ENCODE data around the gene LY6G6D.

Gene LY6G6D

DNA sequence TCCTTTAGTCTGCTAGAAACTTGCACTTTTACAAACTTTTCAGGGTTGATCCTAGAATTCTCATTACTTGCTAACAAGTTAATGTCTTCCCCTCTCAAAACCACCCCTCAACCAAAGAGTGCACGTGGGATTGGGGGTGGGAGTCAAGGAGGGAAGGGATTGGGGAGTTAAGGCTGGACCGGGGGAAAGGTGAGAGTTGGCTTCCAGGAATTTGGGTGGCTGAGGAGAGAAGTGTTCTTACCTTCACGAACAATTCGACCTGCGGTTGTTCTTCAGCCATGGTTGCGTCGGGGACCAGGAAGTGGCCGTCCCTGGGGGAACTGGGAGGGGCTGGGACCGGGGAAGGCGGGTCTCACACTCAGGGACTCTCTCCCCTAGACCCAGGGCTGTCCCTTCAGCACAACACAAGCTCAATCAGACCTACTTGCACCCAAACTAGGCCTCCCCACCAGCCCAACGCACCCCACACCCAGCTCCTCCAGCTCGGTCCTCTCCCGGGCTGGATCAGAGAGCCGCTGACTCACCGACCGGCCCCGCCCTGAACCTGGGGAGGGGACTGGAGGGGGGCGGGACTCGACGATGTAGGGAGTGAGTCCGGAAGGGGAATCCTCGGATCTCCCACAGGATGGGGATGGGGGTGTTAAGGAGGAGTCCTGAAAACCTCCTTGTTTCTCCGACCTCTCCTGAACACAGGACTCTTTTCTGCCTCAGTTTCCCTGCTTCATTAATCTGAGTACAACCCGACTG is 21.0 kb downstream of the LY6G6D start, which contains the start of gene CLIC1:
Gene CLIC1 (minus strand): TSS at position 510 of the 747 bp plus-strand sequence. CDS start 230 bp downstream, at position 280.
- peak in 2 of 3 experiments; percentile 63 to 87 for DNase-seq (ENCODE audit: low read depth in 3 of 3)

DNA sequence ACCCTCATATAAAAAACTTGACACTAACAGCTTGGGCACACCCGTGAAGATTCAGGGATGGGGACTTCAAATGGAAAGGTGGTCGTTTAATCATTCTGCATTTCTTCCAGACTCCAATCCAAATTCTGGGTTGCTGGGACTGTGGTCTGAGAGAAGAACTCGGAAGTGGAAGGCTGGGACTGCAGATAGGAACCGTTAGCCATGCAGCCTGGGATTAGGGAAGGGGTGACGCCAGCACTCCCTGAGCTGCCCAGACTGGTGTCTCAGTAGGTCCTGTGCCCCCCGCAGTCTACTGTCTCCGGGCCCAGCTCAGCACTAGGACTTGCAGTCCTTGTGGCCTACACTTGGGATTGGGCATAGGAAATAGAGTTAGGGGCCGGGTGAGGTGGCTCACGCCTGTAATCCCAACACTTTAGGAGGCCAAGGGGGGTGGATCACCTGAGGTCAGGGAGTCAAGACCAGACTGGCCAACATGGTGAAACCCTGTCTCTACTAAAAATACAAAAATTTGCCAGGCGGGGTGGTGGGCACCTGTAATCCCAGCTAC is 21.7 kb downstream of the LY6G6D start:
- DNase-seq (ENCODE audit: low read depth in 3 of 3): no peak

DNA sequence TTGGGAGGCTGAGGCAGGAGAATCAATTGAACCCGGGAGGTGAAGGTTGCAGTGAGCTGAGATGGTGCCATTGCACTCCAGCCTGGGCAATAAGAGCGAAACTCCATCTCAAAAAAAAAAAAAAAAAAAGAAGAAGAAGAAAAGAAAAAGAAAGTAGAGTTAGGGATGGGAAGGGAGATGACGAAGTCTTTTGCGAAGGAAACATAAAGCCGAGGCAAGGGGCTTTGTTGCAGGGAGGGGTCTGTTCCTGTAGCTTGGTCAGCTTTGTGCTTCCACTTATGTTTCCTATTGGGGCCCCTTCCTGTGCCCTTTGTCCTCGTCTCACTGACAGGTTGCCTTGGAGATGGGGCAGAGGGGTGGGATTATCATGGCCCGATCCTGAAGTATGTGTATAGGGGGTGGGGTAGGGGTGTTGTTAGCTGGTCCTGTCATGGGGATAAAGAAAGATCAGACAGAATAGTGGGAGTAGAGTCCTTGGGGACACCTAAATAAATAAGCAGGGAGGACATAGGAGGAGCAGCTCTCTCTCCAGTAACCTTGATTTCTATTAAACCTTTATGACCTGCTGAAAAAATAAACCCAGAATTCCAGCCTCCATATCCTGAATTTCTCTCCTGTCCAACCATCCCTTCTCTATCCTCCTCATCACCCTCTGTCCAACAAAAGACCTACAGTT is 22.3 kb downstream of the LY6G6D start:
- DNase-seq (ENCODE audit: low read depth in 3 of 3): no peak

GRCh38 chr6:31737991-31738979 is 23.1 kb downstream of the LY6G6D start:
- DNase-seq (ENCODE audit: low read depth in 3 of 3): peak in 1 of 3 experiments; percentile 63

- peak; percentile 91 to 98 (median 93) for DNase-seq (ENCODE audit: low read depth in 3 of 3)
These were observed 24.7 kb downstream of the LY6G6D start, which contains the start of gene MSH5 for GRCh38 chr6:31739639-31740396. TSS of gene MSH5 (plus strand) at chr6:31740005. CDS start at chr6:31740467, 462 bp downstream.

DNA sequence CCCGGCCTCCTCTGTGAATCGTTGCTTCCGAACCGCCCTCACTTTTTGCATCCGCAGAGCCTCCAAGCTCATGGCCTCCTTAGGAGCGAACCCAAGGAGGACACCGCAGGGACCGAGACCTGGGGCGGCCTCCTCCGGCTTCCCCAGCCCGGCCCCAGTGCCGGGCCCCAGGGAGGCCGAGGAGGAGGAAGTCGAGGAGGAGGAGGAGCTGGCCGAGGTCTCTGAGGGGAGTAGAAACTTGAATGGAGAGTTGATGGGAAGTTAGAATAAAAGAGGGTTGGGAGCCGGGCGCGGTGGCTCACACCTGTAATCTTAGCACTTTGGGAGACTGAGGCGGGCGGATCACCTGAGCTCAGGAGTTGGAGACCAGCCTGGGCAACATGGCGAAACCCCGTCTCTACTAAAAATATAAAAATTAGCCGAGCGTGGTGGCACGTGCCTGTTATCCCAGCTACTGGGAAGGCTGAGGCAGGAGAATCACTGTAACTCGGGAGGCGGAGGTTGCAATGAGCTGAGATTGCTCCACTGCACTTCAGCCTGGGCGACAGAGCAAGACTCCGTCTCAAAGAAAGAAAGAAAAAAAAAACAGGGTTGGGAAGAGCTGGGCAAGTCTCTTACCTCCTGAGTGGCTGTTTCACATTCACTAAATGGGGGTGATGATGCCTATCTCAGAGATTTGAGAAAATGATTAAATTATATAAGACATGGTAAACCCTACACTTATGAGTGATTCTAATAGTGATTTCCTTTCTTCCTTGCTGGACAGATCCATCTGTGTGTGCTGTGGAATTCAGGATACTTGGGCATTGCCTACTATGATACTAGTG is 25.5 kb downstream of the LY6G6D start:
- DNase-seq (ENCODE audit: low read depth in 3 of 3): no peak

DNA sequence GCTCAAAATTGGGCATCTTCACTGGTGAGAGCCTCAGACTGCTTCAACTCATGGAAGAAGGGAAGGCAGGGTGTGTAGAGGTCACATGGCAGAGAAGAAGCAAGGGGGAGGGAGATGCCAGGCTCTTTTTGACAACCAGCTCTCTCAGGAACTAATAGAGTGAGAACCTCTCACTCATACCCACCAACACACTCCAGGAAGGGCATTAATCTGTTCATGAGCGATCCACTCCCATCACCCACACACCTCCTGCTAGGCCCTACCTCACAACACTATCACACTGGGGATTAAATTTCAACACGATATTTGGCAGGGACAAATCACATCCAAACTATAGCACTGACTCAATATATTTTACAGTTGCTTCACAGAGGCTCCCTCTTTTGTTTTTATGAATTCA is 26.7 kb downstream of the LY6G6D start:
- DNase-seq (ENCODE audit: low read depth in 3 of 3): no peak

GRCh38 chr6:31742894-31743293 is 27.7 kb downstream of the LY6G6D start:
- no peak for DNase-seq (ENCODE audit: low read depth in 3 of 3)

GRCh38 chr6:31744422-31744821 is 29.3 kb downstream of the LY6G6D start:
- no peak for DNase-seq (ENCODE audit: low read depth in 3 of 3)

DNA sequence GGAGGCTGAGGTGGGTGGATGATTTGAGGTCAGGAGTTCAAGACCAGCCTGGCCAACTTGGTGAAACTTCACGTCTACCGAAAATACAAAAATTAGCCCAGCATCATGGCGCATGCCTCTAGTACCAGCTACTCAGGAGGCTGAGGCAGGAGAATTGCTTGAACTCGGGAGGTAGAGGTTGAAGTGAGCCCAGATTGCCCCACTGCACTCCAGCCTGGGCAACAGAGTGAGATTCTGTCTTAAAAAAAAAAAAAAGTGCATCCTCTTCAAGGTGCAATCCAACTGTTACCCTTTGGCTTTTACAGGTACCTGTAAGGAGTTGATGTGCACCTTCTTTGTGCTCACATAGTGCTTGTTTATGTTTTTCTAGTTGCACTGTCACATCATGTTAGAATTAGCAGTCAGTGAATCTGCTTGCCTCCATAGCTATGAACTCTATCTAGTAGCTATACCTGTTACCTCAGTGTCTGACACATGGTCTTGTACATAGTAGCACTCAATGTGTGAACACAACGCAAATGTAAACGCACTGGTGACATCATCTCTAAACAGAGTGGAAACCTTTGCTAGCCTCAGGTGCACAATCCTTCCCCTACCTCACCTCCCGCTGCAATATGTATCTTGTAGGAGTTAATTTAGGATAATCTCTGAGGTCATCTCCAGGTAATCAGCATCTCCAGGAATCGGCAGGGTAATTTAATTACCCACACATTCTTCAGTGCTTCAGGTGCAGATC is 34.3 kb downstream of the LY6G6D start:
- no peak for DNase-seq (ENCODE audit: low read depth in 3 of 3)

DNA sequence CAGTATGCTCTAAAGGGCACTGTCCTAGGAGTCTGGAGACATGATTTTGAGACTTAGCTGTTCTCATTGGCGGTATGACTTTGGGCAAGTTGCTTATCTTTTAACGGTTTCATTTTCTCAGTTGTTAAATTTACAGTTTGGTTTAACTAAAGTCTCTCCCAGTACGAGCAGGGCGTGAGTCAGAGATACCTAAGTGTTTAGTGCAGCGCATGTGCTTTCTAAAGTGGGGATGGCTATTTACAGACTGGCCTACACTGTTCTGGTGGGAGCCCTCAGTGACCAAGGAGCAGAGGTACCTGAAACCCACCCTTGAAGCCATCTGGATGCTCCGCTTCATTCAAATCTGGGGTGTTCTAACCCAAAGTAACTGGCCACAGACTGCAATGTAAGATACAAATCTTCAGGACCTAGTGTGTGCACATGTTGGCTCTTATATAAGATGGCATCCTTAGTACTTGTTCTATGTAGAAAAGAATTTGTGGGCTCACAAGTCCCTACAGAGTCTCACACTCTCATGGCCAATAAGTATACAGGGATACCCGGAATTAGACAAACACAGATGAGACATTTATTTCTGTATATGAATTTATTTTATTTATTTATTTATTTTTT is 35.4 kb downstream of the LY6G6D start:
- no peak for DNase-seq (ENCODE audit: low read depth in 3 of 3)

DNA sequence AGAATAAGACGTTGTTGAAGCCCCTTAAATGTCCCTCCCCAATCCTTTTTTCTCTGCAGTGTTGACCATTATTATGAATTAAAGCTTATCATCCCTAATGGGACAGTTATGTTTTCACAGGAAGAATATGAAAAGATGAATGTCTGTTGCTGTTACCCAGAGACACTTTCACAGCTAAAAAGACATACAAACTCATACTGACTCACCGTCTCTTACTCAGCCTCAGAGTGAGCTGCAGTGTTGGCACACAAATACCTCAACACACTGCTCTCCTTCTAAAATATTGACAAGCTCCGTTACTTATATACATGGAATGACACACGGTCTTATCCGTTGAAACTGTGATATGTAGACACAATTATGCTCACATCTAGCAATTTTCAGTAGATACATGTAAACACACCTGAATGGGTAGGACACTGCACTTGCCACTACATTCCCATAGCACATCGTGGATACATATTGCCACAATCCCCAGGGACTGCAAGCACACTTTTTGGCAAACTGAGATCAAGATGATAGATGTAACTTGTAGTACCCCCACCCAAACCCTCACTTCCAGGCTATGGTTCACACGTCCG is 37.7 kb downstream of the LY6G6D start:
- no peak for DNase-seq (ENCODE audit: low read depth in 3 of 3)

GRCh38 chr6:31758281-31758680 is 43.1 kb downstream of the LY6G6D start:
- DNase-seq (ENCODE audit: low read depth in 3 of 3): no peak

GRCh38 chr6:31760790-31761189 is 45.6 kb downstream of the LY6G6D start:
- DNase-seq (ENCODE audit: low read depth in 3 of 3): no peak

DNA sequence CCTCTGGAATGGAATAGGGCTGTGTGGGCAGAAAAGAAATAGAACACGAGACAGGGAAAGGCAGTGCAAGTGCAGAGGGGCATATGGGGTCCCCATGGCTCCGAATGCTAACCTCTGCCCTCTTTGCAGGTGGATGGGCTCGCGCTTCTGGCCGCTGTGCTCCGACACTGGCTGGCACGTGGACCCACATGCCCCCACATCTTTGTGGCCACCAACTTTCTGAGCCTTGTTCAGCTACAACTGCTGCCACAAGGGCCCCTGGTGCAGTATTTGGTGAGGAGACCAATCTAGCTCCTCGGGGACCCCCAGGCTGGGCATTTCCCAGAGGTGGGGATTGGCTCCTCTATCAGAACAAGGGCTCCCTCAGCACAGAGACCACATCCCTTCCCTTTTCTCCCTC is 46.2 kb downstream of the LY6G6D start:
- no peak for DNase-seq (ENCODE audit: low read depth in 3 of 3)

DNA sequence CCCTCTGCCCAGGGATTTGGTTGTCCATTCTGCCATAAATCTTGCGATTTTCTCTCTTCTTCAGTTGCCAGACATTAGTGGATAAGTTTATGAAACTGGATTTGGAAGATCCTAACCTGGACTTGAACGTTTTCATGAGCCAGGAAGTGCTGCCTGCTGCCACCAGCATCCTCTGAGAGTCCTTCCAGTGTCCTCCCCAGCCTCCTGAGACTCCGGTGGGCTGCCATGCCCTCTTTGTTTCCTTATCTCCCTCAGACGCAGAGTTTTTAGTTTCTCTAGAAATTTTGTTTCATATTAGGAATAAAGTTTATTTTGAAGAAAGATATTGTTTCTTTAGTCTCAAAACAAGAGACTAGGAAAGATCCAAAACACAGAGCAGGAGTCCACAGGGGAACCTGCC is 47.2 kb downstream of the LY6G6D start, which contains the start of gene SAPCD1:
Gene SAPCD1 (plus strand): TSS at position 301 of the 400 bp plus-strand sequence. CDS start 399 bp downstream, outside the sequence.
- DNase-seq (ENCODE audit: low read depth in 3 of 3): no peak

DNA sequence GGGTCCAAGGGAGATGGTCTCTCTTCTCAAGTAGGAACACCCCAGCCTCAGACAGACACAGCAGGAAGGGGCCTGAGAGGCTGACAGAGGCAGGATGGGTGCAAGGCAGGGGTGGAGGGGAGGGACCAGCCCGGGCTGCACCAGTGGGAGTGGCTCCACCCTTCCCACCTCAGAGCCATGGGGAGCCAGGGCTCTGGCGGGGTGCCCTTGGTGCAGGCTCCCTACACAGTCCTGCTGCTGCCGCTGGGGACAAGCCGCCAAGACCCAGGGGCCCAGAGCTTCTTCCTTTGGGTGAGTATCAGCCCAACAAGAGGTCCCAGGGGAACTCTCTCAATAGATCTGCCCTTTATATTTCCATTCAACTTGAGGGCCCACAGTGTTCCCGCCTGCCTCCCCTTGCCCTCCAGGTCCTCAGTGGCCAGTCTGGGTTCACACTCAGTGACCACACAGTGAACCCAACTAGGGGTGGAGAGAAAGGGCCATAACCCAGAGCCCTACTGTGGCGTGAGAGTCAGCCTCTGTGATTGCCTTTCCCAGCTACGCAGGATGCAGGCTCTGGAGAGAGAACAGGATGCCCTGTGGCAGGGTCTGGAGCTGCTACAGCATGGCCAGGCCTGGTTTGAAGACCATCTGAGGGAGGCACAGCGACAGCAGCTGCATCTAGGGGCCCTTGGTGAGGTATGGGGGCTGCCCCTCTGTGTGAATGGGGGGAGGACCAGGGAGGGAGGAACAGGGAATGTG is 47.9 kb downstream of the LY6G6D start:
- DNase-seq (ENCODE audit: low read depth in 3 of 3): no peak

GRCh38 chr6:31763619-31763940 is 48.4 kb downstream of the LY6G6D start:
- DNase-seq (ENCODE audit: low read depth in 3 of 3): no peak
